NCI-H69 (cell line): ENCODE data around the gene SLC7A1.

Experiments used
- DNase-seq: peaks from one replicate; lab custom pipeline; 2025; lab: John Stamatoyannopoulos, UW

Gene SLC7A1

GRCh38 chr13:29561918-29562317 is 33.6 kb downstream of the SLC7A1 start:
- DNase-seq: no peak

GRCh38 chr13:29556742-29557141 is 38.7 kb downstream of the SLC7A1 start:
- no peak for DNase-seq

- DNase-seq: no peak
Measured at GRCh38 chr13:29551214-29551613, 44.3 kb downstream of the SLC7A1 start.

DNA sequence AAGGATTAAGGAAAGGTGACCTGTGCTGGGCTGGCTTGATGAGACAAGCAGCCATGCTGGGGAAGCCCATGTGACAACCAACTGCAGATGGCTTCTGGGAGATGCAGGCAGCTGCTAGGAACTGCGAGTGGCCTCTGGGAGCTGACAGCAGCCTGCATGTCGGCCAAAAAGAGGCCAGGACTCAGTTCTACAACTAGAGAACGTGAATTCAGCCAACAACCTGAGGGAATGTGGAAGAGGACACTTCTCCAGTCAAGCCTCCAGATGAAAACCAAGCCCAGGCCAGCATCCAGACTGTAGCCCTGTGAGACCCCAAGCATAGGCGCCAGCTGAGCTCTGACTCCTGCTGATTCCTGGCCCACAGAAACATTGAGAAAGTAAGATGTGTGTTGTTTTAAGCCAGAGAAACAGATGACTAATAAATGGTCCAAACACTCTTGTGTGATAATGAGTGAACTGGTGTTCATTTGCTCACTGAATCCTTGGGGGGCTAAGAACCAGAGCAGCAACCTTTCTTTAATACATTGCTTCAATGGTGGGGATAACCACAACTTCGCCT is 45.0 kb downstream of the SLC7A1 start:
- DNase-seq: no peak

GRCh38 chr13:29548722-29549121 is 46.8 kb downstream of the SLC7A1 start:
- DNase-seq: no peak

GRCh38 chr13:29547153-29547552 is 48.3 kb downstream of the SLC7A1 start:
- no peak for DNase-seq

DNA sequence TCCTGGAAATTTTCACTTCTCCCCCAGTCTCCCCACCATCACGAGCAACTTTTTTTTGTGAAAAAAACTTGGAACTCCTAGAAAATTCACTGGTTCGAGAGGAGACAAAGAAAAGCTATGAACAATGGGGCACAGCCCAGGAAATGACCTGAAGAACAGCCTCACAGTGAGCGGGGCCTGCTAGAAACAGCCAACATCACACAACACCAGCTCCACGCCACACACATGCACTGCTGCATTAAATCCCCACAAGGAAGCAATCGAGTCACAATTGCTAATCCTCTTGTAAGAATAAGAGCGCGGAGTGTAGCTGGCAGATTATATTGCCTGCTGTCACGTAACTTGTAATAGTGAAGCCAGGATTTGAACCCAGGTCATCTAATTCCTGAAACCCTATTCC is 48.8 kb downstream of the SLC7A1 start:
- DNase-seq: no peak

DNA sequence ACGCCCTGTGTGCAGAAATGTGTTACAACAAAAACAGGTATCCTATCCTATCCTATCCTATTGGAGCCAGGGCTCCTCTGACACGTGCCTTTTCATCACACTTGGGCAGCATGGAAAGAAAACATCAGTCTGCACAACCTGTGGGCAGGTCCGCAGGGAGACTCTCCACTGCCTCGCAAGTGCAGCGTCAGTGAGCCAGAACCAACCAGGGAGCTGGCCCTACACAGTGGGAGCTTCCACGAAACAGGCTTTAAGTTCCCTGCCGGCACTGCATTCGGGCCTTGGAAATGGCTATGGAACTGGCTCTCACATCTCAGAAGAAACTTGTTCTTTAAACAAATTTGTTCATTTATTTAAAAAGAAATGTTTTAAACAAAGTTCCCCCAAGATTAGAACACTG is 49.5 kb downstream of the SLC7A1 start:
- no peak for DNase-seq

DNA sequence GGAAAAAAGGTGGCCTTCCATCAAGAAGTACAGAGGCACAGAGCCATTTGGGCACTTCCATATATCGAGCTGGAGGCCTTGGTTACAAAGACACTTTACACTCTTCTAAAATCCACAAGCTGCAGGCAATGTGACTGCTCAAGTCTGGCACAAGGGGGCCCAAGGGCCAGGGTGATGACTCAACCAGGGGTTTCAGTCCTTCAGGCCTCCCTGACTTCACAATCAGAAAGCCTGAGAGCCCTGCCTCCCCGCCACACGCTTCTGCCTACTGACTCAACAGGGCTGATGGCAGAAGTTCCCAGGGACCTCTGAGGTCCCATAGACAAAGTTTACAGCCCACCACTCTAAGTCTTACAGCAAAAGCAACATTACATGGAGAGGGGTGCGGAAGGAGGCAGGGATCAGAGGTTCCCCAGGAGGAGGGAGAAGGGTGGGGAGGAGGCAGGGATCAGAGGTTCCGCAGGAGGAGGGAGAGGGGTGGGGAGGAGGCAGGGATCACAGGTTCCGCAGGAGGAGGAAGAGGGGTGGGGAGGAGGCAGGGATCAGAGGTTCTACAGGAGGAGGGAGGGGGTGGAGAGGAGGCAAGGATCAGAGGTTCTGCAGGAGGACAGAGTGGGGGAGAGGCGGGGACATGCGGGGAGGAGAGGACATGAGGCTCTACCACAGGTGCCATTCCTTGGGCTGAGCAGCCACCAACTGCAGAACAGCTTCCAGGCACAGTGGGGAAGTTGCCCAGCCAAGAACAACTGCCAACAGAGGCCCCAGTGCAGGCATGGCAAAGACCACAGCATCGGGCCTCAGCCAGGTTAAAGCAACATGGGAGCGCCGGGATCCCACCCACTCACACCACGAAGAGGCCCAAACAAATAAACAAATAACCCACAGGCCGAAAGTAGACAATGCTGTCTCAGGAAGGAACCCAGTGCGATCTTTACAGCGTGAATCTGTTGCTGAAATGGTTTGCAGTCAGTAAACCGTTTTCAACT is 52.0 kb downstream of the SLC7A1 start:
- no peak for DNase-seq

GRCh38 chr13:29542381-29542780 is 53.1 kb downstream of the SLC7A1 start:
- DNase-seq: no peak

GRCh38 chr13:29541400-29541799 is 54.1 kb downstream of the SLC7A1 start:
- no peak for DNase-seq

DNA sequence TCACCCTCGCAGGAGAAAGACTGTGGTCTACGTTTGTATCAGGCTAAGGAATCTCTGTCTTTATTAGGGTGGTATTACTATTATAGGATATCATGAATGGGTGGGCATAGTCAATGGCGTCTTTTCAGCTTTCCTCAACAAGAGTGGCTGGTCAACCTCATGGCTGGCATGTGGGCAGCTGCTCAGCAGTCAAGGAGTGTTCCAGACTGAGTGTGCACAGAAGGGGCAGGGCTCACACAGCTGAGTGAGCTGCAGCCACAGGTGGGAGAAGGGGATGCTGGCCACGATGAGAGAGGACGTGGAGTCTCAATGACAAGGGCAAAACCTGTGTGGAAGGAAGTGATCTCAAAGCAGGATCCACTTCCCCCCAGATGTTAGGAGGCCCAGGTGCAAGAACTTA is 54.7 kb downstream of the SLC7A1 start:
- no peak for DNase-seq

DNA sequence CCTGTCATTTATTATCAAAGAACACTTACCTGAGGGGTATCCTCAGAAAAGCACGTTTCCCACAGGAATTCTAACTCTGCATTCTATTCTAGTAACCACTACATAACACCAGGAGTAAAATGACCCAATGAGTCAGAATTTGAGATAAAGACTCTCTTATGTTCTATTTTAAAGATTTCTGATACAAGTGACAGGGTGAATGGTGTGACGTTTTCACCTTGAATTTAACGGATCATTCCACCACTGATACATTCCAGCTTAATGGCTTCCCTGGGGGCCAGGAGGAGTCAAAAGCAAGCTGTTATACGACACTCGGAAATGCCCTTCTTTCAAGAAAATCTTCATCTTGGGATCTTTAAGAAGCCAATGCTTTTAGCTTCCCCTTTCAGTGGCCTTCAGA is 55.2 kb downstream of the SLC7A1 start:
- DNase-seq: no peak

GRCh38 chr13:29539856-29540255 is 55.6 kb downstream of the SLC7A1 start:
- no peak for DNase-seq

DNA sequence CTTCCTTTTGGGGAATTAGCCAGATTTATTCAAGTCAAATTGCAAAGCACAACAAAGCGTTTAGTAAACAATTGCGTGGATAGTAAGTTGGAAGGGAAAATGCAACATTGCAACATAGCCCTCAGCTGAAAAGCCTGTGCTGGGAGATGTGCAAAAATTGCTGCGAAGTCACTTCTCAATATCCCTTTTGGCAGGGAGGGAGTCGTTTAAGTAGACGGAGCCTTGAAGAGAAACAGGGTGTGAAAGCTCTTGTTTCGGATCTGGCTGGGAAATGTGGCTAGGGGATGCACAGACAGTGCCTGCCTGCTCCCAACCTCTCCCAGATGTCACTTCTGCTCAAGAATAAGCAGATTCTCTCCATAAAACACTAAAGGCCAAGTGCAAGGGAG is 56.8 kb downstream of the SLC7A1 start:
- DNase-seq: no peak

DNA sequence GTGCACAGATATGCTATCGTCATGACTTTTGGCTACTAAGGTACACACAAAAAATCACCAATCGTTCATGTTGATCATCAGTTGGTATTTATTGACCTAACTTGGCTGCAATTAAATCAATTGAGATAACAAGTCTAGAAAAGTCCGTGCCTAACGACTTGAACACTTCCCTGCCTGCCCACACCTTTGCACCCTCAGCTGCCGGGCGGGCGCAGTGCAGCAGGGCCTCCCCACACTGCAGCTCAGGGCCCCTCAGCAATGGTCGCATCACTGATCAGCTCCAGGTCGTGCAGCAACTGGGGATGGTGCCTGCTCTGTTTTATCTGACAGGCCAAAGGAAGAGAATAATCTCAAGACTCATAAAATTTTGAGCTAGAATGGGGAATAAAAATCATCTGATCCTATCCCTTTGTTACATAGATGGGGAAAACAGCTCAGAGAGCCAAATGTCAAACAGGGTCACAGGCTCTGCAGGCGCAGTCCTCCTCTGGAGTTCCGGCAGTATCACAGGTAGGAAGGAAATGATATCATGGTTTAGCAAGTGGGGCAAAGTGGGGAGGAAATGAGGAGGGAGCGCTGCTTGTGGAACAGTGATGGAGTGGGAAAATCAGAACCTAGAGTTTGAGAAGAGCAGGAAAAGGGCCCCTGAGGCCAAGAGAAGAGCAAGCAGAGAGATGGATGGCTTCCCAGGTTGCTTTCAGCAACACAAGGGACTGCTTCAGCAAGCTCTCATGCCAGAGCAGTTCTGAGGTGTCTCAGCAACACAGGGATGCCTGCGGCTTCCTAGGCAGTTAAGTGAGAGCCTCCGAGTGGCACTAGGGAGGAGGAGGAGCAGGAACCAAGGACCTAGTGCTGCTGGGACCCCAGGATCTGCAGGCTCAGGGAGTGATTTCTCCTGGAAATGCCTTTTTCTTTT is 57.5 kb downstream of the SLC7A1 start:
- DNase-seq: no peak

GRCh38 chr13:29536853-29537252 is 58.6 kb downstream of the SLC7A1 start:
- no peak for DNase-seq

GRCh38 chr13:29535663-29536655 is 59.5 kb downstream of the SLC7A1 start:
- no peak for DNase-seq

- DNase-seq: no peak
Measured at GRCh38 chr13:29534083-29534482, 61.4 kb downstream of the SLC7A1 start.

DNA sequence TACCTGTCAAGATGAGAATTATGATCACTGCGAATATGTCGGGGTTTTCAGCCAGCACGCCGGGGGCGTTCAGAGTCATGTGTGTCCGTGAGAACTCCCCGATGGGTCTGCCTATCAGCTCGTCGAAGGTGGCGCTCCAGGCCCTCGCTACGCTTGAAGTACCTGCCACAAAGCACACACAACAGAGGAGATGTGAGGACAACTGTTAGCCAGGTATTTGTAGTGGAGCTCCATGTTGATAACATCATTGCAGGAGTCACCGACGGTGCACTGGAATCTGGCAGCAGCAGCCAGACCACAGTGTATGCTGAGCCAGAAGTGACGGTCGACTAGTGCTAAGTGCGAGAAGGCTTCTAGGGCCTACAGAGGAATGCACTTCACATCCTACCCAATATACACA is 62.7 kb downstream of the SLC7A1 start:
- no peak for DNase-seq

GRCh38 chr13:29532116-29532515 is 63.4 kb downstream of the SLC7A1 start:
- no peak for DNase-seq
